Ovary (tissue), 9 donors: ENCODE data around the gene ELOVL1. TPM values are rescaled to one million over a fixed set of nuclear protein-coding genes. Genes with fewer than 3 reads are reported as not detected.

Experiments used
- DNase-seq, 5 donors: peaks; one replicate each; pipeline ENCODE4 v3.0.0-alpha.2; 2019 to 2020
- H3K27ac ChIP-seq, 2 donors: fragments of 200-600 bp; one replicate each; pipeline versions ENCODE4 v1.5.1 to v1.8.0; 2019 to 2022
- H3K27me3 ChIP-seq: fragments of 200-600 bp; one replicate; pipeline ENCODE4 v1.8.0; 2022
- H3K36me3 ChIP-seq: fragments of 200-600 bp; sonication (generic); one replicate; pipeline ENCODE4 v1.5.1; 2019
- H3K4me1 ChIP-seq: one replicate; pipeline ENCODE4 v1.8.1; 2013; ENCODE audit warnings: mild to moderate bottlenecking, moderate library complexity; ENCODE audit not compliant: insufficient read depth
- H3K4me3 ChIP-seq: fragments of 200-600 bp; sonication (generic); one replicate; pipeline ENCODE4 v1.5.1; 2017
- H3K9me3 ChIP-seq, 2 donors: fragments of 200-600 bp in 1 of 2; sonication (generic) in 1 of 2; one replicate each; pipeline versions ENCODE4 v1.5.1 to v1.8.1; 2013 to 2019; ENCODE audit warnings: mild to moderate bottlenecking in 1 of 2, moderate library complexity in 1 of 2
- EP300 ChIP-seq: sonication (generic); formaldehyde crosslinking; IDR thresholded peaks from one replicate; pipeline ENCODE4 v1.6.1; 2017; ENCODE audit warnings: antibody characterized with exemption
- POLR2A ChIP-seq: fragments of 450-650 bp; IDR thresholded peaks from one replicate; pipeline ENCODE4 v1.6.1; 2017; ENCODE audit warnings: antibody characterized with exemption, mild to moderate bottlenecking, moderate library complexity
- WGBS, 3 donors: extraction: QIAGEN DNeasy Blood & Tissue Kit in 1 of 3; methylation state at CpG; one replicate each; pipeline versions ENCODE4 v1.1.5 to v1.1.7; 2013 to 2017; 5-methylcytosine and 5-hydroxymethylcytosine counted together
- intact Hi-C, 4 donors: fragments of 100-400 bp; cut with DNase I; formaldehyde crosslinking; loops; one replicate each; pipeline versions ENCODE4 v1.11.0 to v1.15.1; 2022 to 2023
- polyA plus RNA-seq, 2 donors: library from polyadenylated mRNA; stranded (reverse); fragments of 200-250 nt in 1 of 2; fragments of 350-450 nt in 1 of 2; fragmentation: Illumina TruSeq in 1 of 2; extraction: RNeasy Lipid Tissue Mini Kit (QIAGEN cat#74804) in 1 of 2; gene quantifications; one replicate each; pipeline ENCODE4 v1.2.3, GENCODE V29; 2013 to 2014
- total RNA-seq, 7 donors: library from RNA; depleted of rRNA in 2 of 7; stranded (reverse); fragments of >200 nt in 2 of 7; fragmentation: NEBNext Ultra II Directional in 3 of 7; extraction: Animal tissue kit (Norgen Biotek cat#: 25700) in 3 of 7; gene quantifications; one replicate each; pipeline versions ENCODE4 v1.1.0 to v1.2.4, GENCODE V29; 2016 to 2023
- TF ChIP-seq, protein P1 (sequence below), 3 donors: fragments of 450-650 bp in 2 of 3; fragments of 200-600 bp in 1 of 3; IDR thresholded peaks; one replicate each; pipeline versions ENCODE4 v1.5.1 to v1.8.0; 2016 to 2022; ENCODE audit warnings: antibody characterized with exemption in 3 of 3, mild to moderate bottlenecking in 1 of 3
- donor health status: DM: no; HTN: no; CAD: no; lungs with moderate emphysema.
- donor health status: DM: no; HTN: no; CAD: no.
- donor health status: Bipolar disorder and iron deficiency.
- donor health status: DM: yes; HTN: yes; CAD: no.
- donor health status: DM: no; HTN: no; CAD: no.
- donor health status: DM: yes; HTN: yes; CAD: no.

Gene ELOVL1
- total and polyA plus RNA-seq, 9 donors = 10.0 to 130 (median 35.4) TPM

DNA sequence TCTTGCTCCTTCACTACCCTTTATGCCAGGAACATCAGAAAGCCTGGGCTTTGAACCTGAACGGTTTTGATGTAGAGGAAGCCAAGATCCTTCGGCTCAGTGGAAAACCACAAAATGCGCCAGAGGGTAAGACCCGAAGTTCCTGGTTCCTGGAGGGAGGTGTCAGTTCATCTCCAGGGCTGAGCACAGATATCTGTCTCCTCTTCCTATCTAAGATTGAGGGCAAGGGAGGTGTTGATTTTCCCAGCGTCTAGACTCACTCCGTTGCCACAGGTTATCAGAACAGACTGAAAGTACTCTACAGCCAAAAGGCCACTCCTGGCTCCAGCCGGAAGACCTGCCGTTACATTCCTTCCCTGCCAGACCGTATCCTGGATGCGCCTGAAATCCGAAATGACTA is 8.1 kb downstream of the ELOVL1 start:
- no peak for DNase-seq
- H3K27me3 ChIP-seq = no peaks in the 10 kb centered on the region
- TF ChIP-seq POLR2A (no peak), EP300 (no peak)
- TF ChIP-seq, protein P1, sequence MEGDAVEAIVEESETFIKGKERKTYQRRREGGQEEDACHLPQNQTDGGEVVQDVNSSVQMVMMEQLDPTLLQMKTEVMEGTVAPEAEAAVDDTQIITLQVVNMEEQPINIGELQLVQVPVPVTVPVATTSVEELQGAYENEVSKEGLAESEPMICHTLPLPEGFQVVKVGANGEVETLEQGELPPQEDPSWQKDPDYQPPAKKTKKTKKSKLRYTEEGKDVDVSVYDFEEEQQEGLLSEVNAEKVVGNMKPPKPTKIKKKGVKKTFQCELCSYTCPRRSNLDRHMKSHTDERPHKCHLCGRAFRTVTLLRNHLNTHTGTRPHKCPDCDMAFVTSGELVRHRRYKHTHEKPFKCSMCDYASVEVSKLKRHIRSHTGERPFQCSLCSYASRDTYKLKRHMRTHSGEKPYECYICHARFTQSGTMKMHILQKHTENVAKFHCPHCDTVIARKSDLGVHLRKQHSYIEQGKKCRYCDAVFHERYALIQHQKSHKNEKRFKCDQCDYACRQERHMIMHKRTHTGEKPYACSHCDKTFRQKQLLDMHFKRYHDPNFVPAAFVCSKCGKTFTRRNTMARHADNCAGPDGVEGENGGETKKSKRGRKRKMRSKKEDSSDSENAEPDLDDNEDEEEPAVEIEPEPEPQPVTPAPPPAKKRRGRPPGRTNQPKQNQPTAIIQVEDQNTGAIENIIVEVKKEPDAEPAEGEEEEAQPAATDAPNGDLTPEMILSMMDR (IDR thresholded peaks at IDR 0.05) = no peak
- H3K9me3 ChIP-seq = no peaks in the 10 kb centered on the region
- H3K4me3 ChIP-seq = no peak overlapping the region
- intact Hi-C loops = loop anchor here in 1 of 4 donors (10.0 kb wide), 1 partner anchor 125 kb away; no protein-coding TSS in a partner anchor
- 24 to 38% (median 27%) methylated on average over 11 of the region's 11 CpGs for WGBS, 3 donors
- H3K27ac ChIP-seq = no peak overlapping the region
- no peaks in the 10 kb centered on the region for H3K36me3 ChIP-seq
- peaks cover 5% of the 10 kb centered on the region for H3K4me1 ChIP-seq

DNA sequence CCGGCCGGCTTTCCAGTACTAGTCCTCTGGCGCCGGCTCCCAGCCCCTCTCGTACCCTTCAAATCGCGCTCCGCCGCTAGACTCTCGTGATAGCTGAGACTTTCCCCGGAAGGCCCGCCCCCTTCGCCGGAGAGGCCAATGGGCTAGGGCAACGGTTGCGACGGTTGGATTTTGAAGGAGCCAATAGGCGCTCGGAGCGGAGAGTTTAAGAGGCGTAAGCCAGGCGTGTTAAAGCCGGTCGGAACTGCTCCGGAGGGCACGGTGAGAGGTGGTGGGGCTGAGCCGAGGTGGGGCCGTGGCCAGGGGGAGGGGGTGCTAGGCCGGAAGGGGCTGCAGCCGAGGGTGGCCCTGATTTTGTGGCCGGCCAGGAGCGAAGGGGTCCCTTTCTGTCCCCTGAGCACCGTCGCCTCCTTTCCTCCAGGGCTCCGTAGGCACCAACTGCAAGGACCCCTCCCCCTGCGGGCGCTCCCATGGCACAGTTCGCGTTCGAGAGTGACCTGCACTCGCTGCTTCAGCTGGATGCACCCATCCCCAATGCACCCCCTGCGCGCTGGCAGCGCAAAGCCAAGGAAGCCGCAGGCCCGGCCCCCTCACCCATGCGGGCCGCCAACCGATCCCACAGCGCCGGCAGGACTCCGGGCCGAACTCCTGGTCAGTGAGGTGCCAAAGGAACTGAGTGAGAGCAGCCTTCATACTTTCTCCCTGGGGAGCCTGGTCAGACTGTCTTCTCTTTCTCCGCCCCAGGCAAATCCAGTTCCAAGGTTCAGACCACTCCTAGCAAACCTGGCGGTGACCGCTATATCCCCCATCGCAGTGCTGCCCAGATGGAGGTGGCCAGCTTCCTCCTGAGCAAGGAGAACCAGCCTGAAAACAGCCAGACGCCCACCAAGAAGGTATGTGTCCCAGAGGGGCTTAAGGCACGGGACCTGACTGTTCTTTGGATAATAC is 8.8 kb downstream of the ELOVL1 start, which contains the start of gene CDC20:
Gene CDC20, plus strand, starts transcription at position 236 of the 948 bp plus-strand sequence. Its CDS starts 235 bp downstream, at position 471.
- TF ChIP-seq, protein P1 (IDR thresholded peaks at IDR 0.05) = no peak
- no peak for TF ChIP-seq EP300
- 2 to 4% (median 2%) methylated on average over 49 to 59 of the region's 59 CpGs for WGBS, 3 donors
- intact Hi-C loops = no loop called here
- Histone ChIP-seq H3K9me3 (no peaks in the 10 kb centered on the region), H3K27ac (peak within 1 kb of the TSS in 1 of 2 donors; percentile 52), H3K36me3 (no peaks in the 10 kb centered on the region), H3K4me3 (peak within 1 kb of the TSS; percentile 70), H3K4me1 (peaks cover 5% of the 10 kb centered on the region), H3K27me3 (no peaks in the 10 kb centered on the region)
- peak; percentile 94 to 98 (median 97) for DNase-seq

DNA sequence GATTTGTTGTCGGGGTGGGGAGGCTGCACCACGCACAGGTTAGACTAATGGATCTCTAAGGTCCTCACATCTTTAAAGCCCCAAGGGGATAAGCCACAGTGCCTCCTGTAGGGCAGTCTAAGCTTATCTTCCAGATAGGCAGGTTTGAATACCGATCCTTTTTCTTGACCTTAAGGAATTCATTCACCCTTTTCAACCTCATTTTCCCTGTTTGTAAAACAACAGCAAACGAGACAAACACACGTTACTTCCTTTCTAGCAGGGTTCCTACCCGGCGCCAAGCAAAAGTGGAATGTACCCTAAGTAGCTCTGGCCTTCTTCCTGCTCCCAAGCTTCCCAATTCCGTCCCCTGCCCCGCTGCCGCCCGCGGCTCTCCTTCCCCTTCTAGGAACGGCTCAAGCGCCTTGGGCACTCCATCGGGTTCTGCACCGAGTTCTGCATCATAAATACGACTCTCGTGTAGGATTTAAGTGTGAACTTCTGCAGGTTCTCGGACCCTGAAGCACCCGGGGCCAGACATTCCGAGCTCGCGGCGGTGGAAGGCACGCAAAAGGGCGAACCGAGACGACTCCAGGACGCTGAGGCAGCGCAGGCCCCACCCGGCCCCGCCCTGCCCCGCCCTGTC is 9.6 kb downstream of the ELOVL1 start:
- TF ChIP-seq, protein P1 (IDR thresholded peaks at IDR 0.05) = no peak
- no peak for TF ChIP-seq POLR2A
- TF ChIP-seq EP300 = no peak
- H3K36me3 ChIP-seq = no peaks in the 10 kb centered on the region
- H3K27me3 ChIP-seq = no peaks in the 10 kb centered on the region
- no peak for DNase-seq
- 0 to 1% (median 1%) methylated on average over 26 to 33 of the region's 33 CpGs for WGBS, 3 donors
- H3K9me3 ChIP-seq = no peaks in the 10 kb centered on the region
- peak overlapping the region; percentile 70 for H3K4me3 ChIP-seq
- peak overlapping the region in 1 of 2 donors; percentile 52 for H3K27ac ChIP-seq
- intact Hi-C loops = no loop called here
- H3K4me1 ChIP-seq = peaks cover 5% of the 10 kb centered on the region

DNA sequence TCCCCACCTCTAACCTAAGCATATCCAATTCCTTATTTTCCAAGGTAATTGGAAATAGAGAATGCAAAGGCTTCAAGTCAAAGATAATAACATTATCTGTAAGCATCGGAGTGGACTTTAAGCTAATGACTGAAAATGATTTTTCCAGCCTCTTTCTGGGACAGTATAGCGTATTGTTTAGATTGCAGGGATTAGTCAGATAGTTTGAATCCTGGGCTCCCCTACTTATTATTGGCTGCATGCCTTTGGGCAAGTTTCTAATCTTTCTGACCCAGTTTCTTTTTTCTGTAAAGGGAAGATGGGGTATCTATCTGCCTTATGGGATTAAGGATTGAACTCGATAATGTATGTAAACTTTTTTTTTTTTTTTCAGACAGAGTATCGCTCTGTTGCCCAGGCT is 10.6 kb downstream of the ELOVL1 start:
- Histone ChIP-seq H3K36me3 (no peaks in the 10 kb centered on the region), H3K27ac (no peak overlapping the region)

More for the DNA sequence above, 10.6 kb downstream of the ELOVL1 start:
- peaks cover 5% of the 10 kb centered on the region for H3K4me1 ChIP-seq
- DNase-seq = no peak
- no peaks in the 10 kb centered on the region for H3K27me3 ChIP-seq
- intact Hi-C loops = no loop called here
- H3K9me3 ChIP-seq = no peaks in the 10 kb centered on the region
- WGBS, 3 donors = 91 to 97% (median 96%) methylated on average over 4 of the region's 4 CpGs
- TF ChIP-seq POLR2A (no peak), EP300 (no peak)
- TF ChIP-seq, protein P1 (IDR thresholded peaks at IDR 0.05) = no peak
- H3K4me3 ChIP-seq = no peak overlapping the region
